CD4-positive, alpha-beta memory T cell (primary cell): ENCODE measurements around the gene CACNA2D1. TPM values are rescaled to one million over a fixed set of nuclear protein-coding genes. Genes with fewer than 3 reads are reported as not detected.

Source experiments
- CTCF ChIA-PET: fragments of 350-600 bp; sonication (Branson Sonifier 250); formaldehyde crosslinking; loops from one replicate; lab custom pipeline; 2021; ENCODE audit warnings: inconsistent platforms; ENCODE audit not compliant: partially characterized antibody; lab: Charles Lee
- POLR2A ChIA-PET: fragments of 350-600 bp; sonication (Branson Sonifier 250); formaldehyde crosslinking; loops from one replicate; lab custom pipeline; 2021; ENCODE audit not compliant: partially characterized antibody; lab: Charles Lee
- DNase-seq, 5 donors: peaks; one replicate each; pipeline versions ENCODE4 v3.0.0 to v3.0.0-alpha.2; 2020 to 2022; ENCODE audit warnings: mixed read lengths in 1 of 5
- H3K27ac ChIP-seq: one replicate; pipeline ENCODE4 v1.7.0; 2013; ENCODE audit warnings: low read depth, low read length
- H3K27me3 ChIP-seq: 2 replicates; pipeline ENCODE4 v1.7.0; 2013; ENCODE audit warnings: mild to moderate bottlenecking, low read length, moderate library complexity; ENCODE audit not compliant: insufficient read depth
- H3K36me3 ChIP-seq: 2 replicates; pipeline ENCODE4 v1.7.0; 2013; ENCODE audit warnings: mild to moderate bottlenecking, low read length, moderate library complexity; ENCODE audit not compliant: insufficient read depth
- H3K4me1 ChIP-seq: 2 replicates; pipeline ENCODE4 v1.7.0; 2013; ENCODE audit warnings: mild to moderate bottlenecking, low read length, moderate library complexity; ENCODE audit not compliant: insufficient read depth
- H3K4me3 ChIP-seq, 2 donors: one replicate each; pipeline ENCODE4 v1.7.0; 2013; ENCODE audit warnings: low read length in 2 of 2, mild to moderate bottlenecking in 1 of 2
- H3K9me3 ChIP-seq, 2 donors: one replicate each; pipeline ENCODE4 v1.7.0; 2013; ENCODE audit warnings: low read length in 2 of 2, control low read depth in 1 of 2; ENCODE audit not compliant: control insufficient read depth in 1 of 2
- H3K27ac Mint-ChIP-seq, 7 donors: one replicate each; pipeline ENCODE4 v1.8.0; 2020 to 2021; ENCODE audit warnings: mixed read lengths in 7 of 7, mild to moderate bottlenecking in 6 of 7, inconsistent platforms in 3 of 7, moderate library complexity in 3 of 7
- H3K27me3 Mint-ChIP-seq, 2 donors: one replicate each; pipeline ENCODE4 v1.8.0; 2020 to 2021; ENCODE audit warnings: mixed read lengths in 2 of 2
- H3K36me3 Mint-ChIP-seq, 2 donors: one replicate each; pipeline ENCODE4 v1.8.0; 2020 to 2021; ENCODE audit warnings: mixed read lengths in 2 of 2, inconsistent platforms in 1 of 2, mild to moderate bottlenecking in 1 of 2
- H3K4me1 Mint-ChIP-seq, 4 donors: one replicate each; pipeline ENCODE4 v1.8.0; 2020 to 2021; ENCODE audit warnings: mixed read lengths in 4 of 4, mild to moderate bottlenecking in 1 of 4
- H3K4me3 Mint-ChIP-seq, 8 donors: one replicate each; pipeline ENCODE4 v1.8.0; 2020 to 2021; ENCODE audit warnings: mixed read lengths in 8 of 8, mild to moderate bottlenecking in 7 of 8, moderate library complexity in 6 of 8, inconsistent platforms in 3 of 8
- H3K9me3 Mint-ChIP-seq, 8 donors: one replicate each; pipeline ENCODE4 v1.8.0; 2020 to 2021; ENCODE audit warnings: mixed read lengths in 8 of 8, mild to moderate bottlenecking in 5 of 8, inconsistent platforms in 3 of 8, moderate library complexity in 1 of 8
- intact Hi-C: fragments of 100-400 bp; cut with micrococcal nuclease; formaldehyde crosslinking; loops from one replicate; pipeline ENCODE4 v1.15.1; 2023
- polyA plus RNA-seq, 2 donors: library from polyadenylated mRNA; unstranded; fragments of 300-500 nt; fragmentation: Illumina TruSeq; gene quantifications; one replicate each; pipeline ENCODE4 v1.2.3, GENCODE V29; 2021
- total RNA-seq, 2 experiments: library from RNA; stranded (reverse); gene quantifications; one replicate each; pipeline ENCODE4 v1.2.3, GENCODE V29; 2021

CACNA2D1 gene
- total and polyA plus RNA-seq, 4 experiments from 2014 or later, result not detected

DNA sequence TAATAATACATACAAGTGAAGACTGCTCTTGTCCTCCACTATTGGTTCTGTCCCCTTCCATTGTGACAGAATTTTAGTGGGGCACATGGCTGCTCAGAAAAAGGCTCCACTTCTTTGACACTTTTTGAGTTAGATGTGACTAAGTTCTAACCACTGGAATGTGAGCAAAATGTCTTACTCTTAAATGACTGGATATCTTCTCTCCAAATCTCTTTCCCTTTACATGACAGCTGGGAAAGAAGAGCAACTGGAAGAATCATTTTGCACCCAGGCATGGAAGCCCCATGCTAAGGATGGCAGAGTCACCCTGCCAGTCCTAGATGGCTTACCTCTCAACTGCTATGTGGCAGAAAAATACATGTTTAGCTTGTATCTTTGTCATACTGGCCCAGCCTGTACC, 97.7 kb downstream of the CACNA2D1 start:
- no peaks in the 10 kb centered on the region for H3K36me3 ChIP-seq
- no peaks in the 10 kb centered on the region for H3K4me1 ChIP-seq
- Mint-ChIP-seq H3K4me3 (no peak overlapping the region), H3K36me3 (no peaks in the 10 kb centered on the region), H3K9me3 (peaks cover 0 to 7% (median 2%) of the 10 kb centered on the region in 8 donors), H3K27ac (no peak overlapping the region), H3K27me3 (no peaks in the 10 kb centered on the region), H3K4me1 (no peaks in the 10 kb centered on the region)
- ChIA-PET POLR2A (no interaction called here), CTCF (no interaction called here)
- no peaks in the 10 kb centered on the region for H3K27me3 ChIP-seq
- no peak for DNase-seq
- intact Hi-C loops, result no loop called here
- no peak overlapping the region for H3K4me3 ChIP-seq
- H3K27ac ChIP-seq, result no peak overlapping the region
- H3K9me3 ChIP-seq, result no peaks in the 10 kb centered on the region

GRCh38 chr7:82343716-82344115, 99.9 kb downstream of the CACNA2D1 start:
- Mint-ChIP-seq H3K36me3 (no peaks in the 10 kb centered on the region), H3K27me3 (no peaks in the 10 kb centered on the region), H3K4me3 (no peak overlapping the region), H3K9me3 (peaks cover 0 to 13% (median 3%) of the 10 kb centered on the region in 8 donors), H3K4me1 (no peaks in the 10 kb centered on the region), H3K27ac (no peak overlapping the region)
- H3K27me3 ChIP-seq, result no peaks in the 10 kb centered on the region
- ChIA-PET CTCF (no interaction called here), POLR2A (no interaction called here)
- no peaks in the 10 kb centered on the region for H3K36me3 ChIP-seq
- no peak overlapping the region for H3K27ac ChIP-seq
- peaks cover 0 to 3% of the 10 kb centered on the region in 2 donors for H3K9me3 ChIP-seq
- no peaks in the 10 kb centered on the region for H3K4me1 ChIP-seq
- DNase-seq, result no peak
- H3K4me3 ChIP-seq, result no peak overlapping the region
- intact Hi-C loops, result no loop called here

DNA sequence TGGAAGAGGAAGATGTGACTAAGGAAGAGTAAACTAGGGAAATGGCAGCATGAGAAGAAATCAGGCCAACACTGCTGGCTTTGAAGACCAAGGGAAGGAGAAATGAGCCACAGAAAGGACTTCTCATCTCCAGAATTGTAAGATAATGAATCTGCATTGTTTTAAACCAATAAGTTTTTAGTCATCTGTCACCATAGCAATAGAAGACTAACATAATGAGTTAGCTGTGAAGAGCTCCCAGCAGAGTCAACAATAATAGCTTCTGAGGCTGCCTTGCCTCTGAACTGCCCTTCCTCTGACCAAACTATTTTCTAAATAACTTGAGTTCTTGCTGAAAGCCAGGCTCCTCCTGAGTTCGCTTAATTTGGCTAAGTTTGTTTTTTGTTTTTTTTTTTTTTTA, 103.6 kb downstream of the CACNA2D1 start:
- H3K9me3 ChIP-seq, result peaks cover 0 to 3% of the 10 kb centered on the region in 2 donors
- no peaks in the 10 kb centered on the region for H3K4me1 Mint-ChIP-seq
- H3K36me3 Mint-ChIP-seq, result no peaks in the 10 kb centered on the region
- no peak for DNase-seq
- H3K9me3 Mint-ChIP-seq, result peaks cover 0 to 16% (median 5%) of the 10 kb centered on the region in 8 donors
- H3K36me3 ChIP-seq, result no peaks in the 10 kb centered on the region
- intact Hi-C loops, result no loop called here
- ChIA-PET POLR2A (no interaction called here), CTCF (no interaction called here)
- H3K4me3 ChIP-seq, result no peak overlapping the region
- H3K4me3 Mint-ChIP-seq, result no peak overlapping the region
- H3K27ac Mint-ChIP-seq, result no peak overlapping the region
- no peak overlapping the region for H3K27ac ChIP-seq
- no peaks in the 10 kb centered on the region for H3K27me3 ChIP-seq
- H3K27me3 Mint-ChIP-seq, result no peaks in the 10 kb centered on the region
- H3K4me1 ChIP-seq, result no peaks in the 10 kb centered on the region

- Mint-ChIP-seq H3K4me1 (no peaks in the 10 kb centered on the region), H3K36me3 (no peaks in the 10 kb centered on the region), H3K27ac (no peak overlapping the region), H3K4me3 (no peak overlapping the region), H3K27me3 (no peaks in the 10 kb centered on the region), H3K9me3 (peaks cover 0 to 12% (median 3%) of the 10 kb centered on the region in 8 donors)
- H3K4me1 ChIP-seq, result no peaks in the 10 kb centered on the region
- no peaks in the 10 kb centered on the region for H3K36me3 ChIP-seq
- H3K27ac ChIP-seq, result no peak overlapping the region
- H3K4me3 ChIP-seq, result no peak overlapping the region
- H3K27me3 ChIP-seq, result no peaks in the 10 kb centered on the region
- CTCF ChIA-PET, result no interaction called here
- intact Hi-C loops, result no loop called here
- no peak for DNase-seq
- POLR2A ChIA-PET, result no interaction called here
- H3K9me3 ChIP-seq, result peaks cover 0 to 3% of the 10 kb centered on the region in 2 donors
These were observed 107.7 kb downstream of the CACNA2D1 start for GRCh38 chr7:82335927-82336326.

DNA sequence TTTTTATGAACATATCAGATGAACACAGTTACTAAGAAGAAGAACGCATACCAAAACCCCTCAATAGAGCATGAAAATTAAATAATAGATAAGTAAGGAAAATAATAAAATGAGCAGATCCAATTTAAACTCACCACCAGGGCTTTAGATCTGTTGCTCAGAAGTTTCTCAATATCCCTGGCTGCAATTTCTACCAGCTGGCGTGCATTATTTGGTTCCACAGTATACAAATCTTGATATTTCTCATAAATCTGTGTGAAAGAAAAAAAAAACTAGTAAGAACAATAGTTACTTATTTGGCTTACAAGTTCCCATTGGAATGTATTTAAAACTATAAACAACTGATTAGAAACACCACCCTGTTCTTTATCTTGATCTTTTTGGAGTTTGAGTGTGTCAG, 108.6 kb downstream of the CACNA2D1 start:
- intact Hi-C loops, result no loop called here
- H3K4me1 ChIP-seq, result no peaks in the 10 kb centered on the region
- no peak for DNase-seq
- no peaks in the 10 kb centered on the region for H3K4me1 Mint-ChIP-seq
- ChIA-PET CTCF (no interaction called here), POLR2A (no interaction called here)
- no peaks in the 10 kb centered on the region for H3K27me3 ChIP-seq
- H3K4me3 Mint-ChIP-seq, result no peak overlapping the region
- no peaks in the 10 kb centered on the region for H3K27me3 Mint-ChIP-seq
- H3K36me3 ChIP-seq, result no peaks in the 10 kb centered on the region
- H3K27ac ChIP-seq, result no peak overlapping the region
- H3K27ac Mint-ChIP-seq, result no peak overlapping the region
- H3K9me3 Mint-ChIP-seq, result peaks cover 0 to 10% (median 3%) of the 10 kb centered on the region in 8 donors
- no peaks in the 10 kb centered on the region for H3K36me3 Mint-ChIP-seq
- H3K4me3 ChIP-seq, result no peak overlapping the region
- H3K9me3 ChIP-seq, result no peaks in the 10 kb centered on the region

DNA sequence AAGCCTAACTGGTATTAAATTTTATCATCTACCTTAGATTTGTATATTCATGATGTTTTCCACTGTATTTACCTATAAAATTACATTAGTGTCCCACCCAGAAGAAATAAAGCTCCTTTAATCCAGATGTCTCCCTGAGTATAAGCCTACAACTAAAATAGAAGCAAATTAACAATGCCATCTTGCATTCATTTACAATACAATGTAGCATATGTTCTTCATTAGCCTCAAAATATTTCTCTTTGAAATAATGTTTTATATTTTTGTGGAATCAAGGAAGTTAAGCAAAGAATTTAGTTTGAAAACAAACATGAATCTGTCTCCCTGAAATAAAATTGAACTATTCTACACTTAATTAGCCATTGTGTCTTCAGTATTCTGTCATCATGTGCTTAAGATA, 112.3 kb downstream of the CACNA2D1 start:
- Mint-ChIP-seq H3K36me3 (no peaks in the 10 kb centered on the region), H3K4me1 (no peaks in the 10 kb centered on the region), H3K27me3 (no peaks in the 10 kb centered on the region), H3K9me3 (peaks cover 0 to 5% (median 1%) of the 10 kb centered on the region in 8 donors), H3K27ac (no peak overlapping the region), H3K4me3 (no peak overlapping the region)
- H3K4me3 ChIP-seq, result no peak overlapping the region
- ChIA-PET CTCF (no interaction called here), POLR2A (no interaction called here)
- no peaks in the 10 kb centered on the region for H3K4me1 ChIP-seq
- intact Hi-C loops, result no loop called here
- H3K9me3 ChIP-seq, result no peaks in the 10 kb centered on the region
- no peaks in the 10 kb centered on the region for H3K27me3 ChIP-seq
- no peak overlapping the region for H3K27ac ChIP-seq
- DNase-seq, result no peak
- H3K36me3 ChIP-seq, result no peaks in the 10 kb centered on the region

DNA sequence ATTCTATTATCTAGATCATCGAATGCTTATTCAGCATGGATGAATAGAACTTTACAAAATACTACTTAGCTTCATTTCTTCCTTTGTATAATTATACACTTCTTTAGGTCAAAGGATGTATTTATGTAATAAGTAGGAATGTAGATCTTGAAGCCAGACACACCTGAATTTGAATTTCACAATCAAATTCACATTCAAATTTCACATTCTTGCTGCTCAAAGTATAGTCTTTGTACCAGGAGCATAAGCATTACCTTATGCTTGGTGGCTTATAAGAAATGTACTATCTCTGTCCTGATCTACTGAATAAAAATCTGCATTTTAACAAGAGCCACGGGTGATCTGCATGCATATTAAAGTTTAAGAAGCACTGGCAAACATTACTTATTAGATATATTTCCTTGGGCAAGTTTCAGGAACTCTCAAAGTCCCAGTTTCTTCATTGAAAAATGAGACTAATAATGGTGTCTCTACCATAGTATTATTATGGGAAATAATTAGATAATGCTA, 112.8 kb downstream of the CACNA2D1 start:
- Histone ChIP-seq H3K4me3 (no peak overlapping the region), H3K4me1 (no peaks in the 10 kb centered on the region), H3K27me3 (no peaks in the 10 kb centered on the region), H3K27ac (no peak overlapping the region), H3K36me3 (no peaks in the 10 kb centered on the region), H3K9me3 (no peaks in the 10 kb centered on the region)
- Mint-ChIP-seq H3K36me3 (no peaks in the 10 kb centered on the region), H3K9me3 (peaks cover 0 to 5% (median 1%) of the 10 kb centered on the region in 8 donors), H3K27ac (no peak overlapping the region), H3K27me3 (no peaks in the 10 kb centered on the region), H3K4me3 (no peak overlapping the region), H3K4me1 (no peaks in the 10 kb centered on the region)
- intact Hi-C loops, result no loop called here
- POLR2A ChIA-PET, result no interaction called here
- no peak for DNase-seq
- CTCF ChIA-PET, result no interaction called here

DNA sequence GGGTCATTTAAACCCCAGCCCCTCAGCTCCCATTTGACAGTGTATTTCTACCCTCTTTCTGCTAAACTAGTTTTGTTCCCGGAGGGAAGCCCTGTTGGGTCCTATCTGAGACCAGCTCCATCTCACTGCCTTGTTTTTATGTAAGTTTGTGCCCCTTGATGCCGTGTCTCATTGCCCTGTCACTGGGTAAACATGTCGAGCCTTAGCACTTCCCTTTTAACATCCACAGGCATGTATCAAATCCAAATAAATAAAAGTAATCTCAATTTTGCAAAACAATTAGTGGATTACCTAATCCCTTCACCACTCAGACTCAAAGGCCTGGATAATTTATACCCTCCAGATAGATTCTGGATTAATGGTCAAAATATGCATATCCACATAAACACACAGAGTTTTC, 115.7 kb downstream of the CACNA2D1 start:
- Histone ChIP-seq H3K36me3 (no peaks in the 10 kb centered on the region), H3K27ac (no peak overlapping the region), H3K4me3 (no peak overlapping the region), H3K9me3 (no peaks in the 10 kb centered on the region), H3K27me3 (no peaks in the 10 kb centered on the region), H3K4me1 (no peaks in the 10 kb centered on the region)
- DNase-seq, result no peak
- no peak overlapping the region for H3K27ac Mint-ChIP-seq
- POLR2A ChIA-PET, result no interaction called here
- peaks cover 0 to 5% (median 3%) of the 10 kb centered on the region in 8 donors for H3K9me3 Mint-ChIP-seq
- H3K4me3 Mint-ChIP-seq, result no peak overlapping the region
- no peaks in the 10 kb centered on the region for H3K36me3 Mint-ChIP-seq
- CTCF ChIA-PET, result no interaction called here
- intact Hi-C loops, result no loop called here
- H3K27me3 Mint-ChIP-seq, result no peaks in the 10 kb centered on the region
- H3K4me1 Mint-ChIP-seq, result no peaks in the 10 kb centered on the region
